Measurements from ENCODE around the gene TBC1D22A. TPM values are rescaled to one million over a fixed set of nuclear protein-coding genes. Genes with fewer than 3 reads are reported as not detected.

Gene TBC1D22A
- total RNA-seq, 1 donor from 2014 or later: 23.2 TPM

- Mint-ChIP-seq H3K4me3 (ENCODE audit: low read depth) (peak within 1 kb of the TSS; percentile 85), H3K36me3 (ENCODE audit: insufficient read depth) (no peaks in the 10 kb centered on the region), H3K27me3 (no peaks in the 10 kb centered on the region), H3K9me3 (ENCODE audit: low read depth) (no peaks in the 10 kb centered on the region), H3K4me1 (ENCODE audit: low read depth) (peaks cover 26% of the 10 kb centered on the region), H3K27ac (peak within 1 kb of the TSS; percentile 91)
- no peak for TF ChIP-seq CTCF (IDR thresholded peaks at IDR 0.05; ENCODE audit: unreplicated experiment)
- DNase-seq (ENCODE audit: low spot score, unreplicated experiment): peak; percentile 34
Measured at GRCh38 chr22:46737976-46738646, 24.3 kb upstream of the TBC1D22A start, which contains the start of gene CERK. Gene CERK (minus strand): TSS chr22:46738252. CDS start chr22:46738148, 104 bp downstream.

GRCh38 chr22:46738647-46739093, 23.8 kb upstream of the TBC1D22A start:
- H3K9me3 Mint-ChIP-seq (ENCODE audit: low read depth): no peaks in the 10 kb centered on the region
- H3K27me3 Mint-ChIP-seq: no peaks in the 10 kb centered on the region
- H3K27ac Mint-ChIP-seq: peak overlapping the region; percentile 53
- H3K36me3 Mint-ChIP-seq (ENCODE audit: insufficient read depth): no peaks in the 10 kb centered on the region
- no peak for TF ChIP-seq CTCF (IDR thresholded peaks at IDR 0.05; ENCODE audit: unreplicated experiment)
- DNase-seq (ENCODE audit: low spot score, unreplicated experiment): no peak
- H3K4me3 Mint-ChIP-seq (ENCODE audit: low read depth): peak overlapping the region; percentile 71
- peaks cover 26% of the 10 kb centered on the region for H3K4me1 Mint-ChIP-seq (ENCODE audit: low read depth)

GRCh38 chr22:46739094-46739870, 23.2 kb upstream of the TBC1D22A start:
- TF ChIP-seq CTCF (IDR thresholded peaks at IDR 0.05; ENCODE audit: unreplicated experiment): no peak
- H3K27ac Mint-ChIP-seq: no peak overlapping the region

GRCh38 chr22:46740910-46741780, 21.3 kb upstream of the TBC1D22A start:
- TF ChIP-seq CTCF (IDR thresholded peaks at IDR 0.05; ENCODE audit: unreplicated experiment): no peak
- H3K4me1 Mint-ChIP-seq (ENCODE audit: low read depth): peaks cover 15% of the 10 kb centered on the region
- H3K27ac Mint-ChIP-seq: no peak overlapping the region
- no peak for DNase-seq (ENCODE audit: low spot score, unreplicated experiment)
- H3K27me3 Mint-ChIP-seq: peaks cover 3% of the 10 kb centered on the region
- no peak overlapping the region for H3K4me3 Mint-ChIP-seq (ENCODE audit: low read depth)
- no peaks in the 10 kb centered on the region for H3K36me3 Mint-ChIP-seq (ENCODE audit: insufficient read depth)
- H3K9me3 Mint-ChIP-seq (ENCODE audit: low read depth): no peaks in the 10 kb centered on the region

More at GRCh38 chr22:46739094-46739870, 23.2 kb upstream of the TBC1D22A start:
- H3K36me3 Mint-ChIP-seq (ENCODE audit: insufficient read depth): no peaks in the 10 kb centered on the region
- H3K4me1 Mint-ChIP-seq (ENCODE audit: low read depth): peaks cover 24% of the 10 kb centered on the region
- H3K27me3 Mint-ChIP-seq: no peaks in the 10 kb centered on the region
- DNase-seq (ENCODE audit: low spot score, unreplicated experiment): no peak
- no peaks in the 10 kb centered on the region for H3K9me3 Mint-ChIP-seq (ENCODE audit: low read depth)
- peak overlapping the region; percentile 71 for H3K4me3 Mint-ChIP-seq (ENCODE audit: low read depth)

Data from progenitor cell of endocrine pancreas (in vitro differentiated cells).